Ovary (tissue), 3 donors: ENCODE measurements around the gene KIR2DL1.

Experiments
- CTCF ChIP-seq, 3 donors: fragments of 450-650 bp in 2 of 3; fragments of 200-600 bp in 1 of 3; IDR thresholded peaks; one replicate each; pipeline versions ENCODE4 v1.5.1 to v1.8.0; 2016 to 2022; ENCODE audit warnings: antibody characterized with exemption in 3 of 3, mild to moderate bottlenecking in 1 of 3
- EP300 ChIP-seq: sonication (generic); formaldehyde crosslinking; IDR thresholded peaks from one replicate; pipeline ENCODE4 v1.6.1; 2017; ENCODE audit warnings: antibody characterized with exemption
- donor health status: DM: no; HTN: no; CAD: no.

- TF ChIP-seq CTCF (IDR thresholded peaks at IDR 0.05) (no peak), EP300 (no peak)
Measured at GRCh38 chr19:54806516-54806838, 36.9 kb downstream of the KIR2DL1 start.
